HCEC 1CT (cell line): Measurements from ENCODE around the gene STX18.

Source experiments
- DNase-seq: peaks from one replicate; pipeline ENCODE4 v3.0.0-alpha.2; 2017

STX18 gene

DNA sequence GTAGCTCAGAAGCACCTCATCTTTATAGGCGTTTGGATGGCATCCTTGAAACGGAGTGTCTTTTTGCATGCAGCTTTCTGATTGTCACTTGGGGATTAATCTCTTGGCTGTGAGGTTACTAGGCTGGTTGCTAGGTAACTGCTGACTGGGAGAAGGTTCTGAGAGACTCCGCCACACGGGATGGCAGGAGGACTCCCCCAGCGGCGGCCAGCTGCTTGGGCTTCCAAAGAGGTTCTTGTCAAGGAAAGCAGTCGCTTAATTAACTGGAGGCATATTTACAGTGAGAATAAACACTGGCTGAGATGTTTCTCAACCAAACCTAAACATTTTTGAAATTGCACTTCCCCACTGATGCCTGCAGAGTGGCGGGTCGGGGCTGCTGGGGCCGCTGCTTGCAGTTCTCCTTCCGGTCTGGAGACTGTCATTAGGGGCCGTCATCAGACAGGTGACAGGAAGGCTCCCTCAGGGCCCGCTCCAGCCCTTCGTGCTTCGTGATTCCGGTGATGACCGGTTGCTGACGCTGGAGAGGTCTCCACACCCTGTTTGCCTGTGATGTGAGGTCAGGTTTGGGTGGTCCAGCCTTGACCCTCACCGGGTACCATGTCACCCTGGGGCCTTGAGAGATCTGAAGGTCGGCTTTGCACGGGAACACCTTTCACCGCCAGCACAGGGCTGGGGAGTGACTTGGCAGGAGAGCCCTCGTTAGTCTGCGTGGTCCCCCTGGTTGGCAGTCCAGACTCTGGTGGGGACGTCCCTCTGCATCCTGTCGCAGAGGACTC, 145.8 kb downstream of the STX18 start:
- peak; percentile 5 for DNase-seq

GRCh38 chr4:4395371-4395770, 146.5 kb downstream of the STX18 start:
- no peak for DNase-seq

GRCh38 chr4:4394644-4395043, 147.2 kb downstream of the STX18 start:
- no peak for DNase-seq

- DNase-seq: no peak
Observed at GRCh38 chr4:4392501-4393183, 149.2 kb downstream of the STX18 start.

GRCh38 chr4:4391866-4392265, 150.0 kb downstream of the STX18 start:
- DNase-seq: no peak

- DNase-seq: no peak
Observed at GRCh38 chr4:4390515-4391240, 151.2 kb downstream of the STX18 start.

- no peak for DNase-seq
Observed at GRCh38 chr4:4390046-4390445, 151.8 kb downstream of the STX18 start.

DNA sequence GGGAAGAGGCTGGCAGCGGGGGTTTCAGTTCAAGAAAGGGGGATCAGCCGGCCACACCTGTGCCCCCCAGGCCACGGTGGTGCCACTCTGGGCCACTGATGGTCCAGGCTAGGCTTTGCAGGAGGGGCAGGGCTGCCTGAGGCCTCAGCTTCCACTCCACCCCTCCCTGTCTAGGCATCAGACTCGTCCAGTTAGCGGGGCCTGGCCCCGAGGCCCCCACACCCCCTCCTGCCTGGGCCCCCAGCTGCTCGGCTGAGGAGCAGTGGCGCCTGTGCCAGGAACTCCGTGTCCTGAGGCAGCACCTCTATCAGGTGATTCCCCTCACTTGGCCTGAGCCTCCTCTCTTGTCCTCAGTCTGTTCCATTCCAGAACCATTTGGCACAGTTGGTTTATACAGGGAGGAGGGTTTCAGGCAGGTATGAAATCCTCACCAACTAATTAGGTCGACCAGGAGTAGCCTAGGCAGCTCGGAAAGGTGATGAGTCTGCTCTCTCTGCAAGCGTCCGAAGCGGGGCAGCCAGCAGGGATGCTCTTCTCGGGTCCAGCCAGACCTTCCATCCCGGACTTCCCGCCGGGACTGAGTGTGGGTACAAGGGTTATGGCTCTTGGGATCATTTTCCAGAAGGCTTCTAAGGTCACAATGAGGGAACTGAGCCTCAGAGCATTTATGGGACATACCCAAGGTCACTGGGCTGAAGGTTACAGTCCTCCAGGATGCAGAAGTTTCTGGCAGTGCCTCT, 152.8 kb downstream of the STX18 start:
- DNase-seq: no peak

GRCh38 chr4:4388311-4388790, 153.5 kb downstream of the STX18 start:
- DNase-seq: no peak

DNA sequence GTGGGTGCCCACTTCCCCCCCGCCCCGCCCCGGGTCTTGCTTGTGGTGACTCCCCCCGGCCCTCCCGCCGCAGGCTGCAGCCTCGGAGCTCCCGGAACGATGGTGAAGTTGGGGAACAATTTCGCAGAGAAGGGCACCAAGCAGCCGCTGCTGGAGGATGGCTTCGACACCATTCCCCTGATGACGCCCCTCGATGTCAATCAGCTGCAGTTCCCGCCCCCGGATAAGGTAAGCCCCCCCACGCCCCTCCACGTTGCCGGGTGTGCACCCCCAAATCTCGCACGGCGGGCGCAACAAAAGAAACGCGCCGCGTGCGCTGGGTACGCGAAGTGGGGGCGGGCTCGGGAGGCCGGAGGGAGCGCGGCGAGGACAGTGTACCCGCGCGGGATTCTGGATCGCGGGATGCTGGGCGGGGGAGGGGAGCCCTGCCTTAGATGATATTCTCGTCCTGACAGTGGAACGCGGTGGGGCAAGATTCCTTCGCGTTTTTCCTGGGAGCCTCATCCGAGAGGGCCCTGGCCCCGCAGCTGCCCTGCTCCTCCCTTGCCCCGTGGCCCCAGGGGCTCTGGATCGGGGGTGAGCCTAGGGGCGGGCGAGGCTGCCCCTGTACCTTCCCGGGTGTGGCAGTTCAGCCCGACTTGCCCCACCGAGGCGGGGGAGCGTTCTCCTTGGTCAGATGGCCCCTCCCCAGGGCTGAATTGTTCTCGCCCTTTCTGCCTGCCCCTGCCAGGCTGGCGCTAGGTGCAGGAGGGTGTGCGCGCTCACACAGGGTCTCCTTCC, 154.1 kb downstream of the STX18 start:
- no peak for DNase-seq

DNA sequence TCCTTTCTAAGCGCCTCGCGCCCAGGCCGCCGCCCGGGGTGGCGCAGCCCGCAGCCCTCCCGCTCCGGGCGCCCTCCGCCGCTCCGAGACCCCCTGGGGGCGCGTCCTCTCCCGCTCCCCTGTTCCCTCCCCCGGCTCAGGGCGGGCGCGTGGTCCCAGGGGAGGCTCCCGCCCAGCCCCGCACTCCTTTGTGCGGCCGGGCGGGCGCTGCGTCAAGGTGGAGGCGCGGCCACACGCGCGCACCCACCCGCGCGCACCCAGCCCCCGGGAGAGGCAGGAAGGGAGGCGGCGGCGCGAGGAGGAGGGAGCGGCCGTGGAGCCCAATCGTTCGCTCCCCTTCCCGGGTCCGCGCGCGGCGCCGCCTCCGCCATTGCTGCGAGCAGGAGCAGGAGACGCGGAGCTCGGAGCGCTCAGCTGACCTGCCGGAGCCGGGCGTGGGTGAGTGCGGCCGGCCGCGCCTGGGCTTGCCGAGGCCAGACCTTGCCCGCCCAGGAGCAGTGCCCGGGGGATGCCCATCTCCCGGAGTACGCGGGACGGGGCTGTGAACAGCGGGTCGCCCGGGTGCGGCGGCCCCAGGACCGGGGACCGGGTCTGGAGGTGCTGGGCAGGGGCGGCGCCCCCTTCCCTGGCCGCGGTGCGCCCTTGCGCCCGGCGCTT, 155.0 kb downstream of the STX18 start, which contains the start of gene NSG1:
TSS of gene NSG1 (plus strand) at position 367 of the 657 bp plus-strand sequence. CDS start 528 bp downstream, outside the sequence.
- DNase-seq: no peak

DNA sequence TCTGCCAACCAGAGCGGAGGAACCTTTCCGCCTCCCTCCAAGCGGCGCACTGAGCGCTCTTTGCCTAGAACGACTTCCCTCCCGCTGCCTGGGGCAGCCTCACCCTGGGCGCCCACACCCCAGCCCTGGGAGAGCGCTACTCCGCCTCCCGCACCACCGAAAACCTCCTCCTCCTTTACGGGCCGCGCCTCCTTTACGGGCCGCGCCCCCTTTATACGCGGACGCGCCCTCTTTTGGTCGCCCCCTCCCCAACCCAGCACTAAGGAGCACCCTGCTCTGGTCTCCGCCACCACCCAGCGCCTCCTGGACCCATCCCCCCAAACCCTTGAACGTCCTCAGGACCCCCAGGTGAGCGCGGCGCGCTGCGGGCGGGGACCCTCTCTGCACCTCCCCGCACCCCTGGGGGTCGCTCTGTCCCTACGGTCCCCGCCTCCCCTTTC, 155.5 kb downstream of the STX18 start:
- DNase-seq: no peak

DNA sequence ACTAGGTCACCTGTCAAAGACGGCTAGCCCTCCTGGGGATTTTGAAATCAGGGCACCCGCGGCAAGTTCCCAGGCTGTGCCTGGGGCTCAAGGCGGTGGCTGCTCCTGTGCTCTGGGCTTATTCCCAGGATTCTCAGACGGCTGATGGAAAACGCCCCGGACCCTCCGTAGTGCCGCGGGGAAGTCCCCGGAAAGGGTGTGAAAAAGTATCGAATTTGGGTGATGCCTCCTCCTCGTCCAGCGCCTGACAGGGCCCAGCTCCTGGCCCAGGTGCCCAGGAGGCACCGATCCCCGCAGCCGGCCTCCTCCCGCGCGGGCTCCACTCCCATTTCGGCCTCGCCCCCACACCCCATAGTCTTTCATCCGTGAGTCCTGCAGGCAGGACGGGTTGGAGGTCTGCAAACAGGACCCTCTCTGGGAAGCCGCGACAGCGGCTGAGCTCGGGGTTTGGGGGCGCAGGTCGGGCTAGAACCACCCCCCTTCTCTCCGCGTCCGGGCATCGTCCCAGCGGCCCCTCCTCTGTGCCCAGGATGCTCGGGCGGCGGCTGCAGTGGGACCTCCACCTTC, 156.0 kb downstream of the STX18 start:
- no peak for DNase-seq

DNA sequence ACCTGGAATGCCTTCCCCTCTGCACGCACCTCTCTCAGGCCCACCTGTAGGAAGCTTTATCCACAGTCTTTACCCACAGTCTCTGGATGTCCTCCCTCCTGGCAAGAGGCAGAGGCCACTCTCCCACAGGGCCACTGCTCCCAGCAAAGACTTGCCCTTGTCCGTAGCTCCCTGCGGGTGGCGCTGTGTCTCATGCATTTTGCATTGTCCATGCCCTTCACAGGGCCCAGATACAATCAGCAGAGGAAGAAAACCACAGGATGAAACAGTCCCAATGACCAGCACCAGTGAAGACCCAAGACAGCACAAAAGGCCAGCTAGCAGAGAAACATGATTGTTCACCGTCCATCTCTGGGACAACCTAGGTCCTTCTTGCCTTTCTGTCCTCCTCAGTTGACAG, 157.0 kb downstream of the STX18 start:
- DNase-seq: no peak

DNA sequence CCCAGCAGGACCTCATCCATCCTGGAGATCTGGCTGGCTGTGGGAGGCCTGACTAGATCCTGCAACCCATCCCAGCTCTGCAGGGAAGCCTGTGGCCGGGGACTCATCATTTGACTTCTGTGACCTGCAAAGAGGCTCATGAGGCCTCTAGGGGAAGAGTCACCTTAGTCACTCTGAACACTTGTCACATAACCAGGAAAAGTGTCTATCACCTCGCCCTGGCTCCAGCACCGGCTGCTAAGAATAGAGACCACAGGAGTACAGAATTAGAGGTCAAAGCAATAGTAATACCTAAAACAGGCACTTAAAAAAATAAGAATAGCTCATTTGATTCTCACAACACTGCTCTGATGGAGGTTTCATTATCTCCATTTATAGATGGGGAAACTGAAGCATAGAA, 158.8 kb downstream of the STX18 start:
- DNase-seq: no peak

- DNase-seq: no peak
Observed at GRCh38 chr4:4379540-4380087, 162.2 kb downstream of the STX18 start.

- no peak for DNase-seq
Observed at GRCh38 chr4:4377732-4378460, 164.0 kb downstream of the STX18 start.

DNA sequence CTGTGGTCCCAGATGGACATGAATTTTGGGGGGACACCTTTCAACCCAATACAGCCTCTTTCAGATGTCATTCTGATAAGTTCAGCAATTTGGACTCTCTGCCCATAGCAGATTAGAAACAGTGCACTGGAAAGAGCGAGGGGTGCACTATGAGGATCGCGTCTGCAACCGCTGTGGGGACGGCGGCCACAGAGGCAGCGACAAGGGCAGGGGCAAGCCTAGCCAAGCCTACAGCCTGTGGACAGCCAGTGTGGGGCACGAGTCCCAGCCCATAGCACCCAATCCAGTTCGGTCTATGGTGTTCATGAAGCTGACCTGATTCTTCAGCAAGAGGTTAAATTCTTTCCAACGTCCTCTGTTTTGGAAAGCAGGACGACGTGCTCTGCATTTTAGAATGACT, 164.7 kb downstream of the STX18 start:
- DNase-seq: no peak

DNA sequence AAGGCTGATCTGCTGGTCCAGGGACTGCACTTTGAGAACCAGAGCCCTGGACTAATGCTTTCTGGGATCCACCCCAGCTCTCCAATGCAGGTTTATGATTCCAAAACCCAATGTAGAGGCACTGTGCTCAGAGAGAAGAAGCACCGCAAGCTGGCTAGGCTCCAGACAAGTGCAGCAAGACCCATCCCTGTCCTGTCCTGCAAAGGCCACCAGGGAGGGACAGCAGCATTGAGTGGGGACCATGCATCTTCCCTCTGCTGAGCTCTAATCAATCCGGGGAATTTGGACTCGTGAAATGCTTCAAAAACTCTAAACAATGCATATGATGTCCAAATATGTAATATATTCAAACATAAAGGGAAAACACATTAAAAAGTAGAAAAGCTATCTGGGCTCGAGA, 165.8 kb downstream of the STX18 start:
- DNase-seq: no peak
